Tibial artery (tissue), 4 donors: Measurements from ENCODE around the gene GATM.
A peak's percentile ranks its signal among the peaks of the same experiment; 100 is the strongest.

ENCODE experiments used
- DNase-seq, 2 donors: peaks; one replicate each; pipeline ENCODE4 v3.0.0-alpha.2; 2019
- H3K27ac ChIP-seq, 2 donors: fragments of 200-600 bp; sonication (generic) in 1 of 2; 1 replicate in 1 of 2; 2 replicates in 1 of 2; pipeline ENCODE4 v1.5.1; 2018 to 2019; ENCODE audit warnings: mild to moderate bottlenecking in 1 of 2
- H3K27me3 ChIP-seq, 2 donors: fragments of 200-600 bp; sonication (generic) in 1 of 2; one replicate each; pipeline versions ENCODE4 v1.5.1 to v1.6.0; 2016 to 2019
- H3K36me3 ChIP-seq, 3 donors: fragments of 200-600 bp; sonication (generic) in 2 of 3; one replicate each; pipeline ENCODE4 v1.5.1; 2016 to 2019; ENCODE audit warnings: mild to moderate bottlenecking in 2 of 3
- H3K4me1 ChIP-seq, 4 donors: fragments of 200-600 bp; sonication (generic) in 2 of 4; 1 replicate in 3 of 4; 2 replicates in 1 of 4; pipeline ENCODE4 v1.5.1; 2016 to 2019
- H3K4me3 ChIP-seq, 2 donors: fragments of 200-600 bp; sonication (generic) in 1 of 2; 1 replicate in 1 of 2; 2 replicates in 1 of 2; pipeline ENCODE4 v1.5.1; 2018 to 2019; ENCODE audit warnings: mild to moderate bottlenecking in 2 of 2
- H3K9me3 ChIP-seq, 3 donors: fragments of 200-600 bp; sonication (generic) in 1 of 3; one replicate each; pipeline ENCODE4 v1.5.1; 2016 to 2019
- CTCF ChIP-seq, 2 experiments: fragments of 200-600 bp in 1 of 2; fragments of 450-650 bp in 1 of 2; IDR thresholded peaks; one replicate each; pipeline ENCODE4 v1.5.1; 2017 to 2019; ENCODE audit warnings: antibody characterized with exemption in 2 of 2, mild to moderate bottlenecking in 1 of 2, moderate library complexity in 1 of 2
- intact Hi-C: fragments of 100-400 bp; cut with DNase I; formaldehyde crosslinking; loops from one replicate; pipeline ENCODE4 v1.15.0; 2023; ENCODE audit warnings: low total_unique reads

GATM gene

DNA sequence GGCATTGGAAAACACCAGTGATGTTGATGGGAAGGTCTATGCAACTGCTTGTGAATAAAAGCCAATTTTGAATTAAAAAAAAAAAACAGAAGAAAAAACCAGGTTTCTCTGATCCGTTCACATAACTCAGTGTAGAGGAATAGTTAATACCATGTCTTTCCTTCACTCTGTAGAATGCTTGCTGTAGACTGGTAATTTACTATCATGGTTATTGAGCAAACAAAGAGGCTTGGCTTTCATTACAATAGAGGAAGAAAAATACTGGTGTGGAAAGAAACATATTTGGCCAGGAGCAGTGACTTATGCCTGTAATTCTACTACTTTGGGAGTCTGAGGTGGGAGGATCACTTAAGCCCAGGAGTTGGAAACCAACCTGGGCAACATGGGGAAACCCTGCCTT lies 41.1 kb downstream of the GATM start:
- peaks cover 0 to 4% (median 0%) of the 10 kb centered on the region in 4 donors for H3K4me1 ChIP-seq

GRCh38 chr15:45333550-45333949 lies 44.8 kb downstream of the GATM start:
- intact Hi-C loops = no loop called here
- Histone ChIP-seq H3K36me3 (no peaks in the 10 kb centered on the region), H3K4me1 (peaks cover 0 to 4% (median 0%) of the 10 kb centered on the region in 4 donors), H3K27me3 (no peaks in the 10 kb centered on the region), H3K27ac (no peak overlapping the region), H3K4me3 (no peak overlapping the region), H3K9me3 (no peaks in the 10 kb centered on the region)
- peak in 1 of 2 donors; percentile 37 for DNase-seq
- no peak for TF ChIP-seq CTCF (IDR thresholded peaks at IDR 0.05)

More for the DNA sequence above, 41.1 kb downstream of the GATM start:
- H3K27ac ChIP-seq = no peak overlapping the region
- intact Hi-C loops = no loop called here
- DNase-seq = no peak
- H3K36me3 ChIP-seq = no peaks in the 10 kb centered on the region
- no peak for TF ChIP-seq CTCF (IDR thresholded peaks at IDR 0.05)
- no peaks in the 10 kb centered on the region for H3K9me3 ChIP-seq
- no peak overlapping the region for H3K4me3 ChIP-seq
- no peaks in the 10 kb centered on the region for H3K27me3 ChIP-seq

- H3K27me3 ChIP-seq = no peaks in the 10 kb centered on the region
- H3K36me3 ChIP-seq = no peaks in the 10 kb centered on the region
- H3K9me3 ChIP-seq = no peaks in the 10 kb centered on the region
- no peak for TF ChIP-seq CTCF (IDR thresholded peaks at IDR 0.05)
- intact Hi-C loops = no loop called here
- DNase-seq = no peak
- H3K4me1 ChIP-seq = peaks cover 0 to 4% (median 0%) of the 10 kb centered on the region in 4 donors
- no peak overlapping the region for H3K27ac ChIP-seq
- no peak overlapping the region for H3K4me3 ChIP-seq
Observed at GRCh38 chr15:45332694-45333093, 45.6 kb downstream of the GATM start.

DNA sequence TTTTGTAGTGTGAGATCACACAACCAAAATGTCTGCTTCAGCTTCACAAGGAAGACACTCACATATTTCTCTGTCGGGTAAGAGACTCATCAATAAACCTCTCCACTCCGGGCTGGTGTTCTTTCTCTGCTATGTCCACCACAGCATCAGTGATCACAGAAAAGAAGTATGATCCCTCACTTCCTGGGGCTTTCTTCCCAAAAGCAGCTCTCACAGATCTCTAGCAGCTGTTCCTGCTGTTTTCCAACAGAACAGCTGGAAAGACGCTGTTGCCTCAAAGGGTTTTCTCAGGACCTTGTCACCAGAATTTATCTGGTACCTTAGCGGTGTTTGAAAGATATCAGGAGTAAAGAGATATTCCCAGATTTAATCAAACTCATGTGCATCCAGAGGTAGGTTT lies 46.4 kb downstream of the GATM start:
- peaks cover 0 to 4% (median 0%) of the 10 kb centered on the region in 4 donors for H3K4me1 ChIP-seq
- no peak overlapping the region for H3K27ac ChIP-seq
- H3K27me3 ChIP-seq = no peaks in the 10 kb centered on the region
- intact Hi-C loops = no loop called here
- no peaks in the 10 kb centered on the region for H3K36me3 ChIP-seq
- H3K9me3 ChIP-seq = no peaks in the 10 kb centered on the region
- no peak overlapping the region for H3K4me3 ChIP-seq
- no peak for DNase-seq
- TF ChIP-seq CTCF (IDR thresholded peaks at IDR 0.05) = no peak

DNA sequence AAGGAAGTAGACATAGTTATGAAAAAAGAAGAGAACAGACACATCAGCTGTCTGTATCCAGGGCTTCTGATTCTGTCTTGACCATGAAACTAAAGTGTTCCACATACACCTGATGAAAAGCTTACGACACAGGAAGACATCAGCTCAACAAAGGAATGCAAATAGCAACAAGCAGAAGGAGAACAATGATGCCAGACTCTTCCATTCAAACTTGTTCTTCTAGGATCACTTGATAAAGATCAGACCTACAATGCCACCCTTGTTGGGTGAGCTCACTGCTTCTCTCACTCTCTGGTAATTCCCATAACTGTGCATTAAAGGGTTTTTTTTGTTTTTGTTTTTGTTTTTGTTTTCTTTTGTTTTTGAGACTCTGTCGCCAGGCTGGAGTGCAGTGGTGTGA lies 49.7 kb downstream of the GATM start:
- Histone ChIP-seq H3K27ac (no peak overlapping the region), H3K4me3 (no peak overlapping the region), H3K4me1 (peaks cover 0 to 4% (median 0%) of the 10 kb centered on the region in 4 donors), H3K27me3 (no peaks in the 10 kb centered on the region), H3K36me3 (no peaks in the 10 kb centered on the region), H3K9me3 (no peaks in the 10 kb centered on the region)
- intact Hi-C loops = no loop called here
- no peak for TF ChIP-seq CTCF (IDR thresholded peaks at IDR 0.05)
- no peak for DNase-seq

- Histone ChIP-seq H3K9me3 (no peaks in the 10 kb centered on the region), H3K4me1 (no peaks in the 10 kb centered on the region), H3K4me3 (no peak overlapping the region), H3K36me3 (no peaks in the 10 kb centered on the region), H3K27me3 (no peaks in the 10 kb centered on the region), H3K27ac (no peak overlapping the region)
- no peak for TF ChIP-seq CTCF (IDR thresholded peaks at IDR 0.05)
- no peak for DNase-seq
- intact Hi-C loops = no loop called here
Observed at GRCh38 chr15:45326741-45327140, 51.6 kb downstream of the GATM start.
